Measurements from ENCODE around the gene PIEZO2. TPM values are rescaled to one million over a fixed set of nuclear protein-coding genes. Genes with fewer than 3 reads are reported as not detected.

The PIEZO2 gene
- total RNA-seq, 1 donor from 2014 or later: 0.11 TPM

DNA sequence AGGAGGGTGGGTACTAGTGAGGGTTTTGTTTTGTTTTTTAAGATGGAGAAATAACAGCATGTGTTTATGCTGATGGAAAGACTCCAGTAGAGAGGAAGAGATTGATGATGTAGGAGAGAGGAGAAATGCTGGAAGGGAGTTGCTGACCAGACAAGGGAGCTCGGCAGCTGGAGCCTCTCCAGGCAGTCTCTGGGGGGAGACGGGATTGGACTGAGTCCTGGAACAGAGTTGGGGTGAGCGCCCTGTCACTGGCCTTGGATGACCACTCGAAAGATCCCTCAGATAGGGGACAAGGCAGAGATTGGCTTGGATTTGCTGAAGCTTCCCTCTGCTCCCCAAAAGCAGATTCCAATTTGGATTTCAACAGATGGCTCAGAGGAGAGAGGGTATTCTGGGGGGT is 425.9 kb downstream of the PIEZO2 start:
- DNase-seq (ENCODE audit: missing footprints) (no peak), ATAC-seq (no peak)

DNA sequence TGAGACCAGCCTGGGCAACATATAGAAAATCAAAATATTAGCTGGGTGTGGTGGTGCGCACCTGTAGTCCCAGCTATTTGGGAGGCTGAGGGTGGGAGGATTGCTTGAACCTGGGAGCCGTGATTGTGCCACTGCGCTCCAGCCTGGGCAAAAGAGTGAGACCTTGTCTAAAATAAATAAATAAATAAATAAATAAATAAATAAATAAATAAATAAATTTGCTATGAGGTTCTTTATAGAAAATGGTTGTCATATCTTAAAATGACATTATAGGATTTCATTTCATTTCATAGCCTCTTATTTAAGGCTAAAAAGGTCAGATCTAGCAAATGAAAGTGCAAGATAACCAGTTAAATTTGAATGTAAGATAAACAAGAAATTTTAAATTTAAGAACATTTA is 430.6 kb downstream of the PIEZO2 start:
- intact Hi-C loops (cut with DNase I): no loop called here
- DNase-seq (ENCODE audit: missing footprints) (no peak), ATAC-seq (no peak)

More for the DNA sequence above, 425.9 kb downstream of the PIEZO2 start:
- intact Hi-C loops (cut with DNase I): no loop called here

DNA sequence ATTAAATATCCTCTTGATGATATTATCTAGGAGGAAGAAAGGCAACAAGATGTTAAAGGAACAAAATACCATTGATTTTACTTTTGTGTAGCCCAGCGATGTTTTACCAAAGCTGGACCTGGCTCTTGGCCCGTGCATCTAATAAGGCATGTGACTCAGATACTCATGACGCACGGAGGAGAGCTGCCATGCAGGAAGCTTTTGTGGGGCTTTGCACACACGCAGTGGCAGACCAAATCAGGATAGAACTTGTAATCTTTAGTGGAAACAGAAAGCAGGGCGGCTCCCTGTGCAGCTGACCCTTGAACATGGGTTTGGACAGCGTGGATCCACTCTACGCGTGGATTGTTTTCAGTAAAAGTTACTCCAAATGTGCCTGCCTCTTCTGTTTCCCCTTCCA is 433.6 kb downstream of the PIEZO2 start:
- intact Hi-C loops (cut with DNase I): no loop called here
- ATAC-seq (no peak), DNase-seq (ENCODE audit: missing footprints) (no peak)

- DNase-seq (ENCODE audit: missing footprints): no peak
- ATAC-seq: peak; percentile 28
- intact Hi-C loops (cut with DNase I): no loop called here
Measured at GRCh38 chr18:10713409-10713808, 436.0 kb downstream of the PIEZO2 start.

DNA sequence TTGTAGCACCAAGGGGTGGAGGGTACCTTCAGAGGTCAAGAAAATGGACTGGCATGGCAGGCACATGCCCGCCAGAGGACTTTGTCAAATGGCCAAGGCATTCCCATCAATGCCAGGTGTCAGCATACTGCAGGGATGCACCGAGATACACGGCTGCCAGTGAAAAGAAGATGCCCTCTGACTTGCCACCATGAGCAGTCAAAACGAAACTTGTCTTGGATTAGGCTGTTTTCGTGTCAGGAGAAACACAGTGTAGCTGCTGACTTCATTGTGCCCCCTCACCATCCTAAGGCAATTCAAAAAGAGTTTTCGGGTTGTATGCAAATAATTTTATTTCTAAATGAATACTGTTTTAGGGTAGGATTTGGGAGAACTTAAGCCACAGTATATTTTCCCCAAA is 442.1 kb downstream of the PIEZO2 start:
- DNase-seq (ENCODE audit: missing footprints) (no peak), ATAC-seq (no peak)
- intact Hi-C loops (cut with DNase I): no loop called here

DNA sequence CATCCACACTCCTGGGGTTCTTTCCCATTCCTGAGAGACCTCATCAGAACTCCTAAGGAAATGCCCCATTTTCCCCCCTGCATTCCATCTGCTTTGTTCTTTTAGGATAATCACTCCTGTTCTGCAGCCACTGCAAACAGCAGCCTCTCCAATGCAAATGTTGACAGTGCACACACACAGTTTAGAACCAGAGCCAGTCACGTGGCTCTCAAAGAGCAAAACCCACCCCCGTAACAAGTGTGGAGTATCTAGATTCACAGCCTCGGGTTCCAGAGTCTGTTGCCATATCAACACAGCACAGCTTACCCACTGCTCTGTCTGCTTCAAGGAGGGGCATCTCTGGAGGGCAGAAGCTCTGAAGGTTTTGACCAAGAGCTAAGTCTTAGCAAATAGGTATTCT is 443.6 kb downstream of the PIEZO2 start:
- DNase-seq (ENCODE audit: missing footprints): no peak
- intact Hi-C loops (cut with DNase I): no loop called here
- no peak for ATAC-seq

- DNase-seq (ENCODE audit: missing footprints) (no peak), ATAC-seq (no peak)
- intact Hi-C loops (cut with DNase I): no loop called here
Measured at GRCh38 chr18:10705291-10705690, 444.1 kb downstream of the PIEZO2 start.

DNA sequence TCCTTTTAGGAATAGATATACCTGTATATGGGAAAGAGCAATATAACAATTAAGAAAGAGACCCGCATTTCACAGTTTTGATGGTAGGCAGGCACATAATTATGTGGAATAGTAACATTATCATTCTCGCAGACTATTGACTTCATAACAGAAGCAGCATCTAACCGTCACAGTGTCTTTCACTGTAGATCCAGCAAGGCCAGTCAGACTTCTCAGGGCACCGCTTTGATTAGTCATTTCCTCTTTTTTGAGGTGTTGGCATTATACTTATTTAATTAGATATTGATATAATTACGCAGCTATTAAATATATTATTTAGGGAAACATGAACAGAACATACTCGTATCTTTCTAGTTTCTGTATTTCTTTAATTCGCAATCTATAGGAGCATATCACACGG is 447.2 kb downstream of the PIEZO2 start:
- ATAC-seq: no peak

GRCh38 chr18:10690366-10690765 is 459.0 kb downstream of the PIEZO2 start:
- ATAC-seq (no peak), DNase-seq (ENCODE audit: missing footprints) (no peak)
- intact Hi-C loops (cut with DNase I): no loop called here

More for the DNA sequence above, 447.2 kb downstream of the PIEZO2 start:
- intact Hi-C loops (cut with DNase I): no loop called here
- no peak for DNase-seq (ENCODE audit: missing footprints)

DNA sequence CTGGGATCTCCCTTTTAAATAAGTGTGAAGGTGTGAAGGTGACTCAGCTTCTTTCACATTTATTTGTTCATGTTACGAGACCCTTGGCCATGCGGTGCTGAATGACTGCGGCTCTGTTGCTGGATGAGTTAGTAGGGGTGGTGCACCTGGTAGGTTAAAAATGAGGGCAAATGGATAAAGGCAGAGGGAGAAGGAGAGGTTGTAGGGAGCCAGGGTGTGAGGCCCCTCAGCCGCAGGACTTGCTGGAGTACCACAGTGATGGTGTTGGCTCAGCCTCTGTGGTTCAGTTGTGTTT is 459.4 kb downstream of the PIEZO2 start:
- DNase-seq (ENCODE audit: missing footprints) (no peak), ATAC-seq (no peak)
- intact Hi-C loops (cut with DNase I): no loop called here

GRCh38 chr18:10689236-10690034 is 459.9 kb downstream of the PIEZO2 start:
- intact Hi-C loops (cut with DNase I): no loop called here
- DNase-seq (ENCODE audit: missing footprints): no peak
- no peak for ATAC-seq

DNA sequence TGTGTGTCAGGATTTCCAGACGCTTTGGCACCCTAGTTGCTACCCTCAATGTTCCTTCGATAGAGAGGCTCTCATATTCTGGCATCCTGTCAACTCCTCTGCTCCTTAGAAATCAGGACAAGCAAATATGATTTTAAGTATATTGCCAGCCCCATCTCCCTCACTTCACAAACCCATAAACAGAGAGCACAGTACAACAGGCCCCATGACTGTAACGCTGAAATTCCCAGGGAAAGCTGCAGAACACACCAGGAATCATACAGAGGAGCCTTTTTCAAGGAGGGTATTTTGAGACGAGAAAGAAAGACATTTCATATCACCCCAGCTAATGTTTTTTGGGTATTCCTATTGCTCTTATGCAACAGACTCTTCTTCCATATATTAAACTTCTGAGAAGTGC is 460.6 kb downstream of the PIEZO2 start:
- no peak for DNase-seq (ENCODE audit: missing footprints)
- intact Hi-C loops (cut with DNase I): no loop called here
- ATAC-seq: no peak

DNA sequence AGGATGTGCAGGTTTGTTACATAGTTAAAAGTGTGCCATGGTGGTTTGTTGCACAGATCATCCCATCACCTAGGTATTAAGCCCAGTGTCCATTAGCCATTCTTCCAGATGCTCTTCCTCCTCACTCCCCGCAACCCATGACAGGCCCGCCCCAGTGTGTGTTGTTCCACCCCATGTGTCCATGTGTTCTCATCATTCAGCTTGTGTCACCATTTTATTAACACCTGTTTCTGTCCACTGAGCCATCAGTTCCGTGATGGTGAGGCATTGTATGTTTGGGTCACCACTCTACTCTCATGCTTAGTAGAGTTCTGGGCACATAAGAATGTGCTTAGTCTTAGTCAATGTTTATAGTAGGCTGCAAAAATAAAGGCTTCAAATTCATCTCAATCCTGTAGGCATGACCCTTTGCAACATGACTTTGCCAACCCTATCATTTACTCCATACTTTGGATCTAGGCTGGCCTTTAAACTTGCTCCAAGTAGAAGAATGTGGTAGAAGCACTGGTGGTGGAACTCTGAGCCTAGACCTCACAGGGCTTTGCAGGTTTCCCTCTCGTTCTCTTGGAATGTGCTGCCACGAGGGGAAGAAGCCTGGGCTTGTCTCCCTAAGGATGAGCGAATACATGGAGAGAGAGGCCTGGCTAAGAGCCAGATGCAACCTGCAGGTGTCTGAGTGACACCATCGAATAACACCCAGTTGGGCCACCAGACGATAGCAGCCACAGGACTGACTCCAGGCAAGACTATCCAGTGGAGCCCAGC is 462.0 kb downstream of the PIEZO2 start:
- DNase-seq (ENCODE audit: missing footprints): no peak
- no peak for ATAC-seq
- intact Hi-C loops (cut with DNase I): no loop called here

DNA sequence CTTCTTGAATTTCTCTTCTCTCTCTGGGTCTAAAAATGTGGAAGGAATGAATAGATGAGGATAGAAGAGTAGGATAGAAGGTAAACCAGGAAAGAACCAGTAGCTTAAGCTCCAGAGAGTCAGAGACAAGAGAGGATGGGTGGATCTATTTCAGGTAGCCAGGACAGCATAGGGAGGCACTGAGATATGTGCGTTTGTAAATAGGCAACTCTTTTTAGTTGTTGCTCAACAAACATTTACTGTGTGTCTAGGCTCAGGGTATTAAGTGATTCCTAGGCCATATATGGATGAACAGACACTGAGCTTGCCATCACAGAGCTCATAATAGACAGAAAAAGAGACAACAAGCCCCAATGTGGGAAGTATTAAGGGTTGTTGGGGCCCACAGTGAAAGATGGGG is 463.1 kb downstream of the PIEZO2 start:
- intact Hi-C loops (cut with DNase I): no loop called here
- ATAC-seq (no peak), DNase-seq (ENCODE audit: missing footprints) (no peak)

DNA sequence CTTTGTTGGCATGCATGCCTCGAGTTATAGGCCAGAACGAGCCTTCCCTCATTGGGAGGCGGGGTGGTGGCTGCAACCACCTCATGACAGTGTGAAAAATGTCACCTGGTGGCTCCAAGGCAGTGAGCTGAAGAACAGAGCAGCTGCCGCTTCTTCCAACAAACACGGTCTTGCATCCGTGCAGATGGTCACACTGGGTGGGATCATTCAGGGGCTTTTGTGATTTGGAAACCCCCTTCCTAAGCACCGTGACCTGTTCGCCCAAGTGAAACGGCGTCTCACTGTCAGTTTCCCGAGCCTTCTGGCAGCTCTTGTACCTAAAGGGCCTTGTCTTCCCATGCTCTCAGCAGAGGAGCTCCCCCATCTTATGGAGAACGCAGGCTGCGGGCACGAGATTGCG is 463.9 kb downstream of the PIEZO2 start:
- intact Hi-C loops (cut with DNase I): no loop called here
- ATAC-seq (no peak), DNase-seq (ENCODE audit: missing footprints) (no peak)

DNA sequence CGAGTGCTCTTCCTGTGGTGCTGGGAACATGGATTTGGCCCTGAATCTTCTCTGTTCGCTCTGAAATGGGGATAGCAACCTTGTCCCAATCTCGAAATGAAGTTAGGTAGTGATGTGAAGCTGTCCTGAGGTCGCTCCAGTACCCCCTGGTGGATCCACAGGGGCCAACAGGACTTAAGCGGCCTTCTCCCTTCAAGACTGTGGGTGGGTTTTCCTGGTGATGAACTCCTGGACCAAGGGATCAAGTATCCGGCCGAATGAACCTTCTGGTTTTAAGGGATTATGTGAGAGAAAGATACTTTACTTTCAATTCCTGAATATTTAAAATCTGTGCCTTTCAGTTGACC is 467.0 kb downstream of the PIEZO2 start:
- ATAC-seq (no peak), DNase-seq (ENCODE audit: missing footprints) (no peak)
- intact Hi-C loops (cut with DNase I): no loop called here

DNA sequence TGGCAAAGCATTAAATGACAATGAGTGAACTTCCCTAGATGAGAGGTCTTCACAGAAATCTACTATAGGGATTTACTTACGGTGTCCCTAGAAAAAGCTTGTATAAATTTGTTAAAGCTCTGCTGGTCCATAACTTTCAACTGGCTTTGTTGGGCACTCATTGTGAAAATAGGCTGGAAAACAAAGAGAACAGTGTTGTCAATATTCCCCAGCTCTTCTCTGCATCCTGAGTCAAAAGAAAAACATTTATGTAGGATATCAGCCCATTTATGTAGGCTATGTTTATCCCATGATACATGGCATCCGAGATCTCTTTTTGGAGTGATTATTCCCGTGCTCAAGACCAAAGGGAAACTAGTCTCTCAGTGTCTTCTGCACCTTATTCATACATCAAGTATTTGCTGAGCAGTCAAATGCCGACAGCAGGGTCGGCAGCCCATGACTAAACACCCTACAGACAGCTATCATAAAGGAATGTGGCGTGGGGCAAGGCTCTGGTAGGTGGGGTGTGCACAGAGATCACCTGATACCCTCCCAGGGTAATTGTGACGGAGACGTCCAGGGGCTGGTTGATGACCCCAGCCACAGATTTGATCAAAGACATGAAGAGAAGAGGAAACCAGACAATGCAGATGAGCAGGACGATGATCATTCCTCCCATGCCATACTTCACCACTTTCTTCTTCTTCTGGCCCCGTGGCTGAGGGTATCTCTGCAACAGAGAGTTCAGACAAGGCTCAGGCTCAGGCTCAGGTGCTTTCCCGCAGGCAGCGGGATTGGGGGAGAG is 467.6 kb downstream of the PIEZO2 start:
- intact Hi-C loops (cut with DNase I): no loop called here
- no peak for ATAC-seq

DNA sequence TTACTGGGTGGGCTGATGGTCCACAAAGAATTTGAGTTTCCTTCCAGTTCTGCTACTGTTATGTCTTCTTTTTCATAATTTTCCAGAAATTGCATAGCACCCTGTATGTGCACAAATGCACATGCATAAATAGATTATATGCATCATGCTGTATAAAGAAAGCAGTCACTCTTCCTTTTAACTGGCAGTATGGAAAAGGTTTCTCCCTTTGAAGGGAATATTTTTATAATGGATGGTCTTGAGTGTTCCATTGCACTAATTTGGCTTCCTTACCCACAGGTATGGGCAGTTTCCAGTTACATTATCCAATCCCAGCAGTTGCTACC is 469.1 kb downstream of the PIEZO2 start:
- intact Hi-C loops (cut with DNase I): no loop called here
- no peak for DNase-seq (ENCODE audit: missing footprints)
- ATAC-seq: no peak

More for the DNA sequence above, 467.6 kb downstream of the PIEZO2 start:
- no peak for DNase-seq (ENCODE audit: missing footprints)

DNA sequence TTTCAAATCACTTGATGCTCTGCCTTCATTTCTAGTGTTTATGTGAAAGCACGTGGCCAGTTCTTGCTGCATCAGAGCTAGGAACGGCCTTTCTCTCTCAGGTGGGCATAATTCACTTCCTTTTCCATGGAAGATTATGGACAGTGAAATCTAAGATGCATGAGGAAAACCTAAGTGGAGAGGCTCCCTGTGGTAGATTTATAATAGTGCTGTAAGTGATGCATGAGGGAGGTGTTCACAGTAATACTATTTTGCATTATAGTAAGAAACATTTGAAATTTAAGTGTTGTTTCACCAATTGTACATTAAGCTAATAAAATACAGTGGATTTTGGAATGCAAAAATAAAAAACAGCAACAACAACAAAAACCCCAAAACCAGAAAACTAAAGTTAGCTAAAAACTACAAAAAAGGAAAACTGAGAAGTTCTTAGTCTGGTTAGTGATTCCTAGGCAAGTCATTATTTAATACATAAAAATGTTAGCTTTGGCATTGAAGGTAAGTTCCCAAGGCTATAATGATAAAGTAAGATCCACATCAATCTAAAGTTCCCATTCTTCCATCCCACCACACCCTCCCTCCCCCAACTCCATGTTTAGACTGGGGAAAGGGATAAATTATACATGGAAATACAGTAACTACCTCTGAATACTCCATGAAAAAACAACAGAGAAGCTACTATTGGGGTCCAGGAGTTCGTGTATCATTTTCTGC is 469.7 kb downstream of the PIEZO2 start:
- intact Hi-C loops (cut with DNase I): no loop called here
- DNase-seq (ENCODE audit: missing footprints) (no peak), ATAC-seq (no peak)
